Left hindlimb (tissue), 1 donor: Measurements from ENCODE around the gene SCUBE1.

Source experiments
- DNase-seq: peaks from one replicate; pipeline ENCODE4 v3.0.0-alpha.2; 2018

SCUBE1 gene

GRCh38 chr22:43234264-43234988 is 108.7 kb downstream of the SCUBE1 start:
- no peak for DNase-seq

GRCh38 chr22:43233529-43233928 is 109.6 kb downstream of the SCUBE1 start:
- no peak for DNase-seq

- DNase-seq = no peak
Measured at GRCh38 chr22:43232445-43232844, 110.7 kb downstream of the SCUBE1 start.

GRCh38 chr22:43231724-43232034 is 111.5 kb downstream of the SCUBE1 start:
- DNase-seq = no peak

- no peak for DNase-seq
Measured at GRCh38 chr22:43230971-43231723, 112.0 kb downstream of the SCUBE1 start.

- no peak for DNase-seq
Measured at GRCh38 chr22:43230571-43230970, 112.6 kb downstream of the SCUBE1 start.

GRCh38 chr22:43228863-43229262 is 114.3 kb downstream of the SCUBE1 start:
- DNase-seq = no peak

- DNase-seq = no peak
Measured at GRCh38 chr22:43228330-43228729, 114.8 kb downstream of the SCUBE1 start.

GRCh38 chr22:43227239-43227630 is 115.9 kb downstream of the SCUBE1 start:
- DNase-seq = no peak

- DNase-seq = peak; percentile 77
Measured at GRCh38 chr22:43226377-43227238, 116.6 kb downstream of the SCUBE1 start.

- DNase-seq = no peak
Measured at GRCh38 chr22:43225609-43226008, 117.6 kb downstream of the SCUBE1 start.

GRCh38 chr22:43222987-43223386 is 120.2 kb downstream of the SCUBE1 start:
- no peak for DNase-seq

- no peak for DNase-seq
Measured at GRCh38 chr22:43222262-43222661, 120.9 kb downstream of the SCUBE1 start.

GRCh38 chr22:43220625-43221380 is 122.4 kb downstream of the SCUBE1 start:
- DNase-seq = no peak

- no peak for DNase-seq
Measured at GRCh38 chr22:43218786-43219185, 124.4 kb downstream of the SCUBE1 start.

GRCh38 chr22:43217285-43218030 is 125.7 kb downstream of the SCUBE1 start:
- no peak for DNase-seq

GRCh38 chr22:43216738-43217137 is 126.4 kb downstream of the SCUBE1 start:
- no peak for DNase-seq

- no peak for DNase-seq
Measured at GRCh38 chr22:43213962-43214361, 129.2 kb downstream of the SCUBE1 start.

- peak; percentile 70 for DNase-seq
Measured at GRCh38 chr22:43213051-43213450, 130.1 kb downstream of the SCUBE1 start.

GRCh38 chr22:43212434-43212952 is 130.7 kb downstream of the SCUBE1 start:
- DNase-seq = no peak

GRCh38 chr22:43211941-43212433 is 131.2 kb downstream of the SCUBE1 start:
- DNase-seq = no peak
